ENCODE results near the gene ING5. TPM values are rescaled to one million over a fixed set of nuclear protein-coding genes. Genes with fewer than 3 reads are reported as not detected.

The ING5 gene
- total and polyA plus RNA-seq, 2 donors (not counting 3 experiments of a cell fraction or from before 2014, with no cell fraction given), result 24.5 to 33.4 TPM

GRCh38 chr2:241689306-241689705 is 12.5 kb upstream of the ING5 start:
- FAIRE-seq (no peak), DNase-seq (ENCODE audit: low read depth, low spot score) (no peak)
- intact Hi-C loops (cut with micrococcal nuclease) (loop anchor here (5.0 kb wide), 1 partner anchor 43 kb away; the partner anchor contains the start of gene D2HGDH), dilution Hi-C loops (cut with MboI; ENCODE audit: extremely low pct_ligation_motif_present, low sequenced_read_pairs) (no loop called here)
- no peaks in the 10 kb centered on the region for H3K27me3 ChIP-seq (ENCODE audit: control insufficient read depth in 2 of 2, insufficient read depth in 2 of 2, low read length in 2 of 2)
- peaks cover 35% of the 10 kb centered on the region for H3K79me2 ChIP-seq (ENCODE audit: control insufficient read depth, insufficient read depth, low read length)
- peaks cover 3 to 20% of the 10 kb centered on the region in 2 experiments for H3K36me3 ChIP-seq (ENCODE audit: control insufficient read depth in 2 of 2, extremely low read depth in 1 of 2, insufficient read depth in 2 of 2, low read length in 2 of 2)
- TF ChIP-seq POLR2A (IDR thresholded peaks at IDR 0.05; ENCODE audit: low read depth, low read length) (no peak), GATA2 (IDR thresholded peaks at IDR 0.05; ENCODE audit: insufficient read depth, insufficient read length, low read depth, low read length) (no peak)
- peaks cover 13% of the 10 kb centered on the region for H3K4me1 ChIP-seq (ENCODE audit: control insufficient read depth, extremely low read depth, insufficient read depth, low read length)
- no peaks in the 10 kb centered on the region for H3K9me1 ChIP-seq (replicated peaks; ENCODE audit: control insufficient read depth, extremely low read depth, insufficient read depth, low read length)
- no peak overlapping the region for H2AFZ ChIP-seq (ENCODE audit: low read depth, low read length)
- ChIA-PET CTCF (interaction anchor here (1.7 kb wide), 1 partner anchor 14 kb away, joined by 4 read pairs; no protein-coding TSS in a partner anchor), POLR2A (no interaction called here)
- H3K27ac ChIP-seq (ENCODE audit: insufficient read depth, low read depth, low read length), result no peak overlapping the region
- H3K9me3 ChIP-seq (replicated peaks; ENCODE audit: control insufficient read depth, insufficient read depth, low read length), result no peaks in the 10 kb centered on the region
- no peak overlapping the region for H3K4me2 ChIP-seq (ENCODE audit: insufficient read depth, low read length)
- no peak overlapping the region for H3K9ac ChIP-seq (replicated peaks; ENCODE audit: extremely low read depth, insufficient read depth, low read length)
- H4K20me1 ChIP-seq (replicated peaks; ENCODE audit: control insufficient read depth, extremely low read depth, insufficient read depth, low read length), result no peaks in the 10 kb centered on the region
- BruUV-seq (replicated peaks), result no TSS peak
- no peak overlapping the region for H3K4me3 ChIP-seq (replicated peaks in 1 of 3; ENCODE audit: insufficient read depth in 1 of 3, low read depth in 1 of 3, low read length in 3 of 3)

- no TSS peak for BruUV-seq (replicated peaks)
- Histone ChIP-seq H3K27ac (ENCODE audit: insufficient read depth, low read depth, low read length) (no peak overlapping the region), H3K79me2 (ENCODE audit: control insufficient read depth, insufficient read depth, low read length) (peaks cover 31% of the 10 kb centered on the region), H3K9ac (replicated peaks; ENCODE audit: extremely low read depth, insufficient read depth, low read length) (no peak overlapping the region), H2AFZ (ENCODE audit: low read depth, low read length) (no peak overlapping the region), H3K27me3 (ENCODE audit: control insufficient read depth in 2 of 2, insufficient read depth in 2 of 2, low read length in 2 of 2) (no peaks in the 10 kb centered on the region), H3K9me1 (replicated peaks; ENCODE audit: control insufficient read depth, extremely low read depth, insufficient read depth, low read length) (no peaks in the 10 kb centered on the region), H3K4me2 (ENCODE audit: insufficient read depth, low read length) (no peak overlapping the region), H3K9me3 (replicated peaks; ENCODE audit: control insufficient read depth, insufficient read depth, low read length) (no peaks in the 10 kb centered on the region), H3K4me3 (replicated peaks in 1 of 3; ENCODE audit: insufficient read depth in 1 of 3, low read depth in 1 of 3, low read length in 3 of 3) (no peak overlapping the region), H3K4me1 (ENCODE audit: control insufficient read depth, extremely low read depth, insufficient read depth, low read length) (peaks cover 13% of the 10 kb centered on the region), H3K36me3 (ENCODE audit: control insufficient read depth in 2 of 2, extremely low read depth in 1 of 2, insufficient read depth in 2 of 2, low read length in 2 of 2) (peaks cover 5 to 20% of the 10 kb centered on the region in 2 experiments), H4K20me1 (replicated peaks; ENCODE audit: control insufficient read depth, extremely low read depth, insufficient read depth, low read length) (no peaks in the 10 kb centered on the region)
- no peak for TF ChIP-seq POLR2A (IDR thresholded peaks at IDR 0.05; ENCODE audit: low read depth, low read length)
- TF ChIP-seq POLR2AphosphoS5 (IDR thresholded peaks at IDR 0.05; ENCODE audit: insufficient read depth, low read depth, low read length), result no peak
- no peak for TF ChIP-seq CTCF (IDR thresholded peaks at IDR 0.05; ENCODE audit: extremely low read depth in 1 of 2, insufficient read depth in 1 of 2, low read depth in 1 of 2, low read length in 2 of 2)
- no peak for TF ChIP-seq FOS (IDR thresholded peaks at IDR 0.05; ENCODE audit: borderline replicate concordance, insufficient read depth, low read length)
- no peak for TF ChIP-seq MYC (IDR thresholded peaks at IDR 0.05; ENCODE audit: low read depth, low read length)
- TF ChIP-seq JUN (IDR thresholded peaks at IDR 0.05; ENCODE audit: borderline replicate concordance, insufficient read depth, insufficient read length, low read depth), result no peak
- no peak for TF ChIP-seq MAX (IDR thresholded peaks at IDR 0.05; ENCODE audit: insufficient read depth, insufficient read length)
- TF ChIP-seq EZH2 (IDR thresholded peaks at IDR 0.05; ENCODE audit: borderline replicate concordance, low read depth, low read length, severe bottlenecking), result no peak
- TF ChIP-seq GATA2 (IDR thresholded peaks at IDR 0.05; ENCODE audit: insufficient read depth, insufficient read length, low read depth, low read length), result no peak
- DNase-seq (ENCODE audit: low read depth, low spot score) (no peak), FAIRE-seq (no peak)
- POLR2A ChIA-PET, result no interaction called here
- dilution Hi-C loops (cut with MboI; ENCODE audit: extremely low pct_ligation_motif_present, low sequenced_read_pairs) (no loop called here), intact Hi-C loops (cut with micrococcal nuclease) (no loop called here)
- CTCF ChIA-PET, result interaction anchor here (0.5 to 1.3 kb wide), 2 partner anchors 11 to 241 kb away, joined by 3 read pairs; partner anchors contain the start of gene ING5
Measured at GRCh38 chr2:241690202-241690717, 11.6 kb upstream of the ING5 start.

Data from endothelial cell of umbilical vein (primary cell).